ENCODE measurements around the gene SLC38A6.
"Not testable (repeated sequence)": the region's sequence is repeated elsewhere in the genome, so short reads cannot be mapped to it uniquely, and the experiment has no call there.

The SLC38A6 gene

DNA sequence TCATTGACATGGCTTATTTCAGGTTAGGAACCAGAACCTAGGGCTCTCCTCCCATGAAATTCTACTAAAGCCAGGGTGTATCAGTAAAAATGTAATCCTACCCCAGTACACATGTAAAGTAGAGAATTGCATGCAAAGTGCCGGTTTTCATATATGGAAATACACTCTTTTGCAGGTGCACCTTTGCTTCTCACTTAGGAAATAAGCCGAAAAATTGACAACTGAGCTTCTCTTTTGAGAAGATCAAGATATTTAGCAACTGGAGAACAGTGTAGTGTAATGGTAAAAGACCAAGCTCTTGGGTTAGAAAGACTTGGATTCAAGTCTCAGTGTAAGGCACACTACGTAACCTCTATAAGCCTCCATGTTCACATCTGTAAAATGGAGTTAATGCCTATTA, 82.4 kb downstream of the SLC38A6 start:
- no peak for DNase-seq

DNA sequence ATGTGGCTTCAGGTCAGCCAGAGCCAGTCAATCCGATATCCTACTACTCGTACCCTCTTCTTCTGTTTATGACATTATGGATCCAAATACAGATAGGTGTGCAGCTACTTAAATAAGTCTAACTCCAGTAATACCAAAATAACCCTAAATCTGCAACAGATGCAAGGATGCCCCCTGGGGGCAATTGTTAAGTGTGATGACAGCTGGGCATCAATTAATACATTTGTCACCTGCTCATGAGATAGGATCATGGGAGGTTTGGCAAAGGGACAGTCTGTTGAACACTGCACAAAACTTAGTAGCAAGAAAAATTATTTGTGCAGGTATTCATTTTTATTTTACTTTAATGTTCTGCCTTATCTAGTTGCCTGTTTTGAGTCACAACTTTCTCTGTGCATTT, 83.2 kb downstream of the SLC38A6 start:
- DNase-seq, result no peak

- DNase-seq, result no peak
Observed at GRCh38 chr14:61064856-61065255, 83.8 kb downstream of the SLC38A6 start.

GRCh38 chr14:61065656-61066055, 84.6 kb downstream of the SLC38A6 start:
- DNase-seq, result no peak

DNA sequence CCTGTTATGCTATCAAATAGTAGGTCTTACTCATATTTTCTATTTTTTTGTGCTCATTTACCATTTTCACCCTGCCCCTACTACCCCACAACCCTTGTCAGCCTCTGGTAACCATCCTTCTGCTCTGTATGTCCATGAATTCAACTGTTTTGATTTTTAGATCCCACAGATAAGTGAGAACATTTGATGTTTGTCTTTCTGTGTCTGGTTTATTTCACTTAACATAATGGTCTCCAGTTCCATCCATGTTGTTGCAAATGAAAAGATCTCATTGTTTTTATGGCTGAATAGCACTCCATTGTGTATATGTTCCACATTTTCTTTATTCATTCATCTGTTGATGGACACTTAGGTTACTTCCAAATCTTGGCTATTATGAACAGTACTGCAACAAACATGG, 91.4 kb downstream of the SLC38A6 start:
- not testable (repeated sequence) for DNase-seq

- no peak for DNase-seq
Observed at GRCh38 chr14:61074852-61075251, 93.8 kb downstream of the SLC38A6 start.

DNA sequence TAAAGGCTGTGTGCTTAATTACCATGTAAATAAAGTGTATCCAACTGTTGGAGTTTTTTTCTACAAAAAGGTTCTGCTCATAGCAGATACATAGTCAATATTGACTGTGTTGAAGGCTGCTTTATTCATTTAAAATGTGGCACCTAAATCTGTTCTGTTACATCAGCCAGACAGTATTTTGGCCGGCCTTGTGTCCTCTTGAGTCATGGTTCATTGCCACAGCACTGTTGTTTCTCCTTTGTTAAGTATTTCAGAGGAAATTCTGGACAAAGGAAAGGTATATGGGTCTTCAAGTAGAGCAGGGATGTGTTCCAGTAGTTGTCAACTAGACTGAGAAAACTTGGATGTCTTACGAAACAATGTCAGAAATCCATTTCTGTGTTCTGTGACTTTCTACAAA, 95.5 kb downstream of the SLC38A6 start:
- DNase-seq, result no peak

DNA sequence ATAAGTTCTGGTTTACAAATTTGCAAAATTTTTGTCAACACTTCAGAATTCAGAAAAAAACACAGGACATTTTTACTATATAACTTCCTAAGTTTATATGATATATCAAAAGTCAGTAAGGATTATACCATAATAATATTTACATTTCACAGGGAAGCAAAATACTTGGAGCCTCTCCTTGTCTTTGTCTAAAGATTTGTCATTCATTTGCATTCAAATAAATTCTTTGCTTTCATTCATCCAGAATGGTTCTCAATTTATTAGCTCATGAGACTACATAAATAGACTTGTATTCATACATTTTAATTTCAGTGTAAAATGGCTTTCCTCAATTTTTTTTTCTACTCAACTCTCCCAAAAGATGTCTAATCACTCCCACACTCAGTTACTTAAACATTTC, 96.4 kb downstream of the SLC38A6 start:
- no peak for DNase-seq

GRCh38 chr14:61077951-61078720, 97.1 kb downstream of the SLC38A6 start:
- no peak for DNase-seq

GRCh38 chr14:61080591-61081010, 99.6 kb downstream of the SLC38A6 start:
- no peak for DNase-seq

GRCh38 chr14:61088081-61088480, 107.0 kb downstream of the SLC38A6 start:
- DNase-seq, result no peak

DNA sequence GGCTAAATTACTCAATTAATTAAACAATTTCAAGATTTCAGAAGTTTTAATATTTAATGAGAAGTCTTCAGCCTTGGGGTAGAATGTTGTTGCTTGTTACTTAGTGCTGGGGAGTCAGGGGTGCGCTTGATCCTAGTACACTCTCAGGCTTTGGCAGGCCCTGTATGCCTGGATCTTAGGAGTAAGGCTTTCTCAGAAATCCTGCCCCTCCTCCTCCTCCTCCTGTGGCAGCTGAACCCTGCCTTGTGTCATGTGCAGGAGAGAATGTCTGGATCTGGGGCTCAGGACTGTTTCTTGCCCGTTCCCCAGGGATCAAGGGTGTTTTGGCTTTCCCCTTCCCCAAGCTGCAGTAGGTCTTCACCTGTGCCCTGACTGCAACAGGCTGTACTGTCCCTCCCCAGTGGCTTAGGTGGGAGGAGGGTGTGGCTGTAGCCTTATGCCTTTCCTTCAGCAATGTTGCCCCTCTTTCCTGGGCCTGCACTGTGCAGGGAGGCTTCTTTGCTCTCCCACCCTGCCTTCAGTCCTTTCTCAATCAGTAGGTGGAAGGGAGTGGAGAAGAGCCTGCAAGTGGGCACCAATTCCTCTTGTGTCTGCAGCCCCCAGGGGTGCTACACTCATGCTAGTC, 108.2 kb downstream of the SLC38A6 start:
- no peak for DNase-seq

DNA sequence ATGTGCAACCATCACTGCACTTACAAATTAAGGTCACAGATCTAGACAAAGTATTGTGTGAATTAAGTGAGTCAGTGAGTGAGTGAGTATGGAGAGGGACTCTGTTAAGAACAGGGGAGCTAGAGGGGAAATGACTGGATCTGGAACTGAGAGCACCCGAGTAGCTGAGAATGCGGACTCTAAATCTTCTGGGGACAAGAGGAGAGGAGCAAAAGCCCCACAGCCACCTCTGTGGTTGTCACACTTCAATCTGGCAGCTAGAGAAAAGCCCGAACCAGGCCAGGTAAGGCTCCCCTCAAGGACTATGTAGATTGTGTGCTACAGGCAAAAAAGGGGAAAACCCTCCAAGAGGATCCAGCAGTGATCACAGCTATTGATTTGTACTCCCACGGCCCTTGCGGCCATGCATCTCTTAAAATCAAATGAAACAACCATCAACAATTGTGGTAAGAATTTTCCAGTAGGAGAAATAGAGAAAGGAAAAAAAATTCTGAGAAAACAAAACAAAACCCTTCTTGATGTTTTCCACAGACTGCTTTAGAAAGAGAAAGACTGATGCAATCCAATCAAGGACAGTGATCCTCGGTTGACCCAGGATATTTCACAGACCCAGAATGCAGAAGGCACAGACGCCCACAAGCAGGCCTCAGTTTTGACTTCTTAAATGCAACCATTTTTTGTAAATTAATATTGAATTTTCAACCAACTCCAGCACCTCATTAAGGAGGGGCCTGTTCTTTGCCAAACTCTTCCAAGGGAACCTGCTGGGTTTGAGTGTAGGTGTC, 109.6 kb downstream of the SLC38A6 start:
- peak in 1 of 2 donors; percentile 8 for DNase-seq

DNA sequence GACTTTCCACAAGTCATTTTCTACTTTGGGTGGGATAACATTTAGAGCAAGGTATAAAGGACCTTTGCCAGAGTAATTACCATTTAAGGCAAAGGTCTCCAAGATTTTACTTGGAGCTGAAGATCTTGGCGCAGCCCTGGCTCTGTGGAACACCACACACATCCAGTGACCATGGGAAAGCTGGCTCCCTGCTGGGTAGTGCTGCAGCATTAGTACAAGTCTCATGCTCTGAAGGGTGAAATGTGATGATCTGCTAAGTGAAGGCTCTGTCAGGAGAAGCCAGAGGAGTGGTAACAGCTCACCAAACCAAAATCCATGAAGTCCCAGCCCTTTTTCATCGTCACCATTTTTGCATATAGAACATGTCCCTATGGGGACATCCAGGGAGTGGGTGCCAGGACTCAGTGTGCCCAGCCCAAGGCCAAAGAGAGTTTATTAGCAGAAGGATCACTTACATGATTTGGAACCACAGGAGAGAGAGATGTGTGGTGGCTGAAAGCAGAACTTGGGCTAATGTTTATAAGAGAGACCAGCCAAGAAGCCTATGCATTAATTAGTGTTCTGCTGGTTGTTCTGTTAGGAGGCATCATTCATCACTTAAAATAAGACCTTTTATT, 110.7 kb downstream of the SLC38A6 start:
- DNase-seq, result no peak

DNA sequence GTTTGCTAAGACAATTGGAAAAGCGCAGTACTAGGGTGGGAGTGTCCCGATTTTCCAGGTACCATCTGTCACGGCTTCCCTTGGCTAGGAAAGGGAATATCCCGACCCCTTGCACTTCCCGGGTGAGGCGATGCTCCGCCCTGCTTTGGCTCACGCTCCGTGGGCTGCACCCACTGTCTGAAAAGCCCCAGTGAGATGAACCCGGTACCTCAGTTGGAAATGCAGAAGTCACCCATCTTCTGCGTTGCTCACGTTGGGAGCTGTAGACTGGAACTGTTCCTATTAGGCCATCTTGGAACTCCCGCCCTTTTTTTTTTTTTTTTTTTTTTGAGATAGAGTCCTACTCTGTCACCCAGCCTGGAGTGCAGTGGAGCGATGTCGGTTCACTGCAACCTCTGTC, 117.1 kb downstream of the SLC38A6 start:
- not testable (repeated sequence) for DNase-seq

DNA sequence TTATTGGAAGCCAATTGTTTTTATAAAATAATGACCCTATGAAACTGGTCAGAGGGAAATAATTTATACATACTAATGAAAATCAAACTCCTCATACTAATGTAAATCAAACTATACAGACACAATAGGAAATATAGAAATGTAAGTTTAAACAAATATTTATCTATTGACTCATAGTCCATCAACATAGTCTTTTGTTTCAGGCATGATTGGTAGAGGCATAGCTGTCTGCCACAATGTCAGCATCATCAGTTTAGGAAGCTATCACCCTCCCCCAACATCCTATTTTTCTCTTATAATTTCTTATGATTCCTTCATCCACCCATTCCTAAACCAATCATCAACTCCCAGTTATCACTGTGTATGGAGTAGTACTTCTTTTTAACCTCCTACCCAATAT, 117.7 kb downstream of the SLC38A6 start:
- no peak for DNase-seq

DNA sequence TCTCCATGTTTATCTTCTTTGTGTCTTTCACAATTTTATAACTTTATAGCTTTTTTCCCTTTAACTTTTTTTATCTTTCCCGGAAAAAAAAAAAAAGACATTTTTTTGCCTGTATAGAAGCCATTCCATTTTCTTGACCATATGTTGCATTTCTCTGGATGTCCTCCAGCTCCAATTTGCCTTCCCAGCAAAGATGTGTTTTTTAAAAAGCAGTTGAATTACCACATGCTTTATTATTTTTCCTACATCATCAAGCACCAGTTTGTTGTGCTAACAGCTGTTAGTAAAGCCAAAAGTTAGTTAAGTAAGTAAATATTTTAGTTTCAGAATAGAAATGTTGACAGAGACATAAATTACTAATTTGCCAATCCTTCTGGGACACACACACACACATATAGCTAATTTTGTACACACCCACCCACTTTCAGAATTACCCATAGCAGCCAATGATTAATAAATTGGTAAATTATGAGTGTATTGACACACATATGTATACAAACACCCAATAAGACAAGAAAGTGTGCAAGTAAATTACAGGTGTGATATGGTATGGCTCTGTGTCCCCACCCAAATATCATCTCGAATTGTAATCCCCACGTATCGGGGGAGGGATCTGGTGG, 118.3 kb downstream of the SLC38A6 start:
- no peak for DNase-seq

- DNase-seq, result no peak
Observed at GRCh38 chr14:61101803-61102548, 120.9 kb downstream of the SLC38A6 start.
